Measurements from ENCODE around the gene SATB2.

GRCh38 chr2:199329031-199329430, 128.7 kb downstream of the SATB2 start:
- TF ChIP-seq CTCF (IDR thresholded peaks at IDR 0.05; ENCODE audit: low read depth, low read length, poor library complexity, severe bottlenecking) (no peak), EZH2phosphoT487 (IDR thresholded peaks at IDR 0.05; ENCODE audit: borderline replicate concordance, low read length) (no peak)
